Brain microvascular endothelial cell (primary cell): ENCODE results near the gene CACNG4.

ENCODE experiments used
- DNase-seq: peaks from one replicate; pipeline ENCODE4 v3.0.0-alpha.2; 2020
- H3K27ac ChIP-seq: fragments of 250-450 bp; sonication (Bioruptor Pico); 2 replicates; pipeline ENCODE4 v1.5.1; 2020; ENCODE audit warnings: mild to moderate bottlenecking, moderate library complexity
- H3K27me3 ChIP-seq: fragments of 250-450 bp; sonication (Bioruptor Pico); replicated peaks from 2 replicates; pipeline ENCODE4 v1.5.1; 2020; ENCODE audit warnings: mild to moderate bottlenecking
- H3K36me3 ChIP-seq: fragments of 250-450 bp; sonication (Bioruptor Pico); replicated peaks from 2 replicates; pipeline ENCODE4 v1.5.1; 2020; ENCODE audit warnings: mild to moderate bottlenecking
- H3K4me3 ChIP-seq: 2 replicates; pipeline ENCODE4 v1.5.1; 2011; ENCODE audit warnings: low read depth, mild to moderate bottlenecking, control low read depth, low read length, moderate library complexity
- CTCF ChIP-seq: IDR thresholded peaks from 2 replicates; pipeline ENCODE4 v1.5.1; 2011; ENCODE audit warnings: low read depth, mild to moderate bottlenecking, moderate library complexity, low read length, control low read depth, inconsistent platforms; ENCODE audit errors: missing control alignments
- in situ Hi-C: cut with HindIII; loops from 2 replicates; pipeline ENCODE4 v1.10.0; 2017; ENCODE audit warnings: low sequenced_read_pairs, low pct_ligation_motif_present

CACNG4 gene

GRCh38 chr17:66966298-66966697 is 1.8 kb downstream of the CACNG4 start:
- H3K4me3 ChIP-seq = no peak overlapping the region
- H3K27ac ChIP-seq = no peak overlapping the region
- in situ Hi-C loops = no loop called here
- DNase-seq = no peak
- H3K36me3 ChIP-seq = no peaks in the 10 kb centered on the region
- H3K27me3 ChIP-seq = peaks cover 55% of the 10 kb centered on the region
- no peak for TF ChIP-seq CTCF

- in situ Hi-C loops = no loop called here
- no peak overlapping the region for H3K27ac ChIP-seq
- H3K36me3 ChIP-seq = no peaks in the 10 kb centered on the region
Observed at GRCh38 chr17:66966704-66967418, 2.4 kb downstream of the CACNG4 start.

GRCh38 chr17:66967837-66968543 is 3.5 kb downstream of the CACNG4 start:
- in situ Hi-C loops = no loop called here
- no peak for DNase-seq
- no peak for TF ChIP-seq CTCF
- Histone ChIP-seq H3K27ac (no peak overlapping the region), H3K36me3 (no peaks in the 10 kb centered on the region), H3K4me3 (no peak overlapping the region), H3K27me3 (peaks cover 46% of the 10 kb centered on the region)

More at GRCh38 chr17:66966704-66967418, 2.4 kb downstream of the CACNG4 start:
- Histone ChIP-seq H3K27me3 (peaks cover 55% of the 10 kb centered on the region), H3K4me3 (no peak overlapping the region)
- TF ChIP-seq CTCF = no peak
- DNase-seq = no peak

- in situ Hi-C loops = no loop called here
- H3K4me3 ChIP-seq = no peak overlapping the region
- H3K36me3 ChIP-seq = no peaks in the 10 kb centered on the region
- DNase-seq = no peak
- no peak overlapping the region for H3K27ac ChIP-seq
- H3K27me3 ChIP-seq = peaks cover 37% of the 10 kb centered on the region
- TF ChIP-seq CTCF = no peak
Observed at GRCh38 chr17:66968916-66969315, 4.4 kb downstream of the CACNG4 start.

GRCh38 chr17:66970140-66970539 is 5.6 kb downstream of the CACNG4 start:
- peaks cover 32% of the 10 kb centered on the region for H3K27me3 ChIP-seq
- no peak for TF ChIP-seq CTCF
- H3K4me3 ChIP-seq = no peak overlapping the region
- no peak overlapping the region for H3K27ac ChIP-seq
- in situ Hi-C loops = no loop called here
- no peak for DNase-seq
- no peaks in the 10 kb centered on the region for H3K36me3 ChIP-seq
